ENCODE results near the gene ASIC4. TPM values are rescaled to one million over a fixed set of nuclear protein-coding genes. Genes with fewer than 3 reads are reported as not detected.

Gene ASIC4
- total and polyA plus RNA-seq, 2 of the 13 experiments (the other 11 are each of a cell fraction or from before 2014, with no cell fraction given): 0.03 TPM; not detected in 1

GRCh38 chr2:219562049-219563020 is 48.1 kb downstream of the ASIC4 start (continued):
- TF ChIP-seq ZNF75D (CRISPR knock-in tag; IDR thresholded peaks at IDR 0.05; ENCODE audit: borderline replicate concordance): no peak
- no peak for TF ChIP-seq HOXA9 (CRISPR knock-in tag; IDR thresholded peaks at IDR 0.05; ENCODE audit: borderline replicate concordance)
- TF ChIP-seq GRHL1 (CRISPR knock-in tag; conservative IDR thresholded peaks at IDR 0.05): no peak
- no peak for TF ChIP-seq ZNF83 (CRISPR knock-in tag; IDR thresholded peaks at IDR 0.05; ENCODE audit: borderline replicate concordance)
- no peak for TF ChIP-seq SSRP1 (CRISPR knock-in tag; IDR thresholded peaks at IDR 0.05)
- no peak for TF ChIP-seq FOSL2 (CRISPR knock-in tag; IDR thresholded peaks at IDR 0.05)
- no peak for TF ChIP-seq HOMEZ (CRISPR knock-in tag; IDR thresholded peaks at IDR 0.05; ENCODE audit: low read depth)
- no peak for TF ChIP-seq SIN3A (IDR thresholded peaks at IDR 0.05; ENCODE audit: borderline replicate concordance, low read depth, low read length)
- TF ChIP-seq REPIN1 (CRISPR knock-in tag; IDR thresholded peaks at IDR 0.05; ENCODE audit: borderline replicate concordance, low read depth): no peak
- TF ChIP-seq MYPOP (CRISPR knock-in tag; IDR thresholded peaks at IDR 0.05): no peak
- 0 out of 2 replicates have a peak, but pooled peaks have one; percentile 34 for TF ChIP-seq ARNT2 (CRISPR knock-in tag; IDR thresholded peaks at IDR 0.05; ENCODE audit: low read depth)
- TF ChIP-seq ZMYM3 (CRISPR knock-in tag; IDR thresholded peaks at IDR 0.05): no peak
- TF ChIP-seq RBM22 (optimal IDR thresholded peaks at IDR 0.05; ENCODE audit: low read length): peak; percentile 88
- 0 out of 2 replicates have a peak, but pooled peaks have one; percentile 25 for TF ChIP-seq MAX (IDR thresholded peaks at IDR 0.05)
- TF ChIP-seq NAIF1 (CRISPR knock-in tag; IDR thresholded peaks at IDR 0.05; ENCODE audit: borderline replicate concordance): no peak
- no peak for TF ChIP-seq FOXO4 (CRISPR knock-in tag; conservative IDR thresholded peaks at IDR 0.05)
- TF ChIP-seq ZNF367 (CRISPR knock-in tag; IDR thresholded peaks at IDR 0.05; ENCODE audit: borderline replicate concordance): no peak
- no peak for TF ChIP-seq ZNF296 (CRISPR knock-in tag; conservative IDR thresholded peaks at IDR 0.05)
- TF ChIP-seq BCL3 (CRISPR knock-in tag; IDR thresholded peaks at IDR 0.05): peak; percentile 54; the same call in 1 of the 2 replicates
- no peak for TF ChIP-seq TBL1XR1 (IDR thresholded peaks at IDR 0.05; ENCODE audit: borderline replicate concordance, low read length, partially characterized antibody)
- peak; percentile 37; the same call in 1 of the 2 replicates for TF ChIP-seq TBX2 (CRISPR knock-in tag; IDR thresholded peaks at IDR 0.05; ENCODE audit: borderline replicate concordance)

All from HepG2 (cell line).